A375 (cell line): ENCODE results near the gene HMCN1. TPM values are rescaled to one million over a fixed set of nuclear protein-coding genes. Genes with fewer than 3 reads are reported as not detected.

Source experiments
- total RNA-seq: library from RNA; depleted of rRNA; stranded (reverse); fragments of >200 nt; shearing (Covaris generic); gene quantifications from 2 replicates; pipeline ENCODE4 v1.2.3, GENCODE V29; 2014; rRNA removed

The HMCN1 gene
- 35.5 and 40.1 TPM in 2 replicates for total RNA-seq

GRCh38 chr1:185733818-185734735 lies at the start of gene HMCN1:
TSS of gene HMCN1 (plus strand) at chr1:185734391. CDS start at chr1:185734780, 389 bp downstream.

